GM19397 (cell line): ENCODE results near the gene TOMM6.
"Not testable (repeated sequence)": the region's sequence is repeated elsewhere in the genome, so short reads cannot be mapped to it uniquely, and the experiment has no call there.

Experiments
- ATAC-seq: cut with Tn5 transposase; IDR thresholded peaks from one replicate; pipeline ENCODE4 v1.9.1; 2021; ENCODE audit warnings: mild to moderate bottlenecking, moderate library complexity; ENCODE audit not compliant: unreplicated experiment

TOMM6 gene

GRCh38 chr6:41759905-41760579, 27.5 kb upstream of the TOMM6 start:
- no peak for ATAC-seq

DNA sequence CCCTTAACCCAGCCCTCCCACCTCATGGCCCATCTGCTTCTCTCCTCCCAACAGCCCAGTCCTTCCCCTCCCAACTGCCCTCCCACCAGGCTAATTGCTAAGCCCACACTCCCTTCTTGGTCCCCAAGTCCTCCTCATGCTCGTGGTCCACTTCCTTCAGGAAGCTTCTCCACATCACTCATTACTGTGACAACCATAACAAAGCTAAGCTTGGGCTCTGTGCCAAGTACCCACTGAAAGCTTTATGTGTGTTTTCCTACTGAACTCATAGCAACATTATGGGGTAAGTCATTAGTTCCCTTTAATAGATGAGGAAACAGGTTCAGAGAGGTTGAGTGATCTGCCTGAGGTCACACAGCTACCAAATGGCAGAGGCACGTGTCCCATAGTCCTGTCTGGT, 24.0 kb upstream of the TOMM6 start:
- no peak for ATAC-seq

DNA sequence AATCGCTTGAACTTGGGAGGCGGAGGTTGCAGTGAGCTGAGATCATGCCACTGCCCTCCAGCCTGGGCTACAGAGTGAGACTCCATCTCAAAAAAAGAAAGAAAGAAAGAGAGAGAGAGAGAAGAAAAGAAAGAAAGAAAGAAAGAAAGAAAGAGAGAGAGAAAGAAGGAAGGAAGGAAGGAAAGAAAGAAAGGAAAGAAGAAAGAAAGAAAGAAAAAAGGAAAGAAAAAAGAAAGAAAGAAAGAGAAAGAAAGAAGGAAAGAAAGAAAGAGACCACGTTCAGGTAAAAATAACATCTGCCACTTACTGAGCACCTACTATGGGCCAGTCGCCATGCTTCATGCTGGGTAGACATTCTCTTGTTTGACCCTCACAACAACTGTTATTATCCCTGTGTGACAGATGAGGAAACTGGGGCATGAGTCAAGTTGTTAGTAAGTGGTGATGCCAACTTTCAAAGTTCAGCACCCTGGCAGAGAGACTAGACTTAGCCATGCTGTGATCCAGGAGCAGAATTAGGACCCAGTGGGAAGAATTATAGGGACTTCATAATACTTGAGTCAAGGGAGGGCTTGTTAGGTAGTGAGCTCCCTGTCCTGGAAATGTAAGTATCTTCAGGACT, 21.3 kb upstream of the TOMM6 start:
- ATAC-seq = not testable (repeated sequence)

DNA sequence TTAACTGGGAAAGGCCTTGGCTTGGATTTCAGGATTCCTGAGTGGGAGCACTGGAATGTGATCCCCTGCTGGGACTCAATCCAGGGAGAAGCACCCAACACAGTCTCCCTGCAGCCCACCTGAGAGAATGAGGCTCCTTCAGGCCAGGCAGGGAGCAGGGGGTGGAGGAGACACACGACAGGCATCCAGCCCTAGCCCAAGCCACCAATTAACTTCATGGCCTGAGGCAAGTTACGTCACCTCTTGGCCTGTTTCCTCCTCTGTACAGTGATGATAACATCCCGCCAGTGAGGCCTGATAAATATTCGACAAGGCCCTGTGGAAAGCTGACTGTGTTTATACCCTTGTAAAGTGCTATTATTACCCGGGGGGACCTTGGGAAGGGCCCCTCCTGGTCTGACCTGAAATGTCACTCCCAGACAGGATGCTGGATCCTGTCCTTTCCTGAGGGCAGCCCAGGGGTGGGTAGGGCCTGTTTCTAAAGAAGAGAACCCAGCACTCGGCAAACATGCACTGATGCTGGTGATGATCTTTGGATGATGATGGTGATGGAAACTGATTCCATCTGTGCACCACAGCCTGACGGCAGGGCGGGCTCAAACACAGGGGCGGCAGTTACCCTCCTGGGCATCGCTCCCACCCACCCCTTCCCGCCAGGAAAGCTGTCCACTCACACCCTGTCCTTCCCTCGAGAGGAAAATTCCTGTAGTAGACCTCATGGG, 20.2 kb upstream of the TOMM6 start:
- ATAC-seq = no peak

- no peak for ATAC-seq
Observed at GRCh38 chr6:41768545-41769308, 18.8 kb upstream of the TOMM6 start.

GRCh38 chr6:41769376-41769775, 18.1 kb upstream of the TOMM6 start:
- ATAC-seq = no peak

- no peak for ATAC-seq
Observed at GRCh38 chr6:41770381-41771057, 17.0 kb upstream of the TOMM6 start.

DNA sequence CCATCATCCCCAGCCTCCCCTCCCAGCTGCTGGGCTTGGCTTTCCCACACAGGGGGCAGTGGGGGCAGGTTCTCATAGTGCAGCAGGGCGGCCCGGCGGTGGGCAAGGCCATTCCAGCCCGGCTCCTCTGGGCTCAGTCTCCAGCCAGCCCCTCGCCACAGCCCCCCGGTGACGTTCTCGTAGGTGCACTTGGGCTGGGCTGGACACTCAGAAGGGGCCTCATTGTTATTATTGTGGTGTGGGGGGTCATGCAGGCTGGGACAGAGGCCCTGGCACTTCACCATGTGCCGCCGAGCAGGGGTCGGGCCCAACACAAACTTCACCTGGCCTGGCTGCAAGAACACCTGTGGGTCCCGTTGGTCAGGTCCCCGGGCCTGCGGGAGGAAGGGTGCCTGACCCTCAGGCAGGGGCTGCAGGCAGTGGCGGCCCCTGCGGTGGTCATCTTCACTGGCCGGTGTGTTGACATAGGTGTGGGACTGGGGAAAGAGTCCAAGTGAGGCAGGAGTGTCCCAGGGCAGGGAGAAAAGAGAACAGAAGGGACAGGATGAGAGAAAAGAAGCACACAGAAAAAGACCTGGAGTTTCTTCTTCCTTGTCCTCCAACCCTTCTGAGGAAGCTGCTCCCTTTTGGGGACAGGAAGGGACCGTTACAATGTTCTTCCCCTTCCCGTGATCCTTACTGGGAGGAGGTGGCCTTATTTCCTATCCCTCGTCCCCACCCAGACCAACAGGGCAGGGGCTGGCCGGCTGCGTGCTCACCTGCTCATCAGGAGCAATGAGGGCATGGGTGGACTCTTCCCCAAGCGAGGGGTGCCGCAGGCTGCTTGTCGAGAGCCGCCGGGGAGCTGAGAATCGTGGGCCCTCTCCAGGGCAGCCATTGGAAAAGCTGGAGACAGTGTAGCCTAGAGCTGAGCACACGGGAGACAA, 16.2 kb upstream of the TOMM6 start:
- no peak for ATAC-seq

DNA sequence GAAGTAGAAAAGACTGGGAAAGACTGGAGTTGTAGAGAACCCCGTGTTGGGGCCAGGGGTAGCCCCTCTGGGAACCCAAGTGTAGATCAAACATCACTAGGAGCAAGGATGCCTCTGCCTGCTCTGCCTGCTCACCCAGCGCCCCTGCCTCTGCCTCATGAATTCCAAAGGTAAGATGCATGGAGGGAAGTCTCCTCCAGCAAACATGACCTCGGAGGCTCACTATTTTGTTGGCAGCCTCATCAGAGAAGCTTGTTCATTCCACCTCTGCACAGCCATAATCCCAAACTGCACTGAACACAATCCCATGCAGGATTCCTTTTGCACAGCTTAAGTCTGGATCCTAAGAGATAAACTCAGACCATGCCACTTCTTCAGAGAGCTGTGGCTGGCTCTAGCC, 12.7 kb upstream of the TOMM6 start:
- no peak for ATAC-seq

DNA sequence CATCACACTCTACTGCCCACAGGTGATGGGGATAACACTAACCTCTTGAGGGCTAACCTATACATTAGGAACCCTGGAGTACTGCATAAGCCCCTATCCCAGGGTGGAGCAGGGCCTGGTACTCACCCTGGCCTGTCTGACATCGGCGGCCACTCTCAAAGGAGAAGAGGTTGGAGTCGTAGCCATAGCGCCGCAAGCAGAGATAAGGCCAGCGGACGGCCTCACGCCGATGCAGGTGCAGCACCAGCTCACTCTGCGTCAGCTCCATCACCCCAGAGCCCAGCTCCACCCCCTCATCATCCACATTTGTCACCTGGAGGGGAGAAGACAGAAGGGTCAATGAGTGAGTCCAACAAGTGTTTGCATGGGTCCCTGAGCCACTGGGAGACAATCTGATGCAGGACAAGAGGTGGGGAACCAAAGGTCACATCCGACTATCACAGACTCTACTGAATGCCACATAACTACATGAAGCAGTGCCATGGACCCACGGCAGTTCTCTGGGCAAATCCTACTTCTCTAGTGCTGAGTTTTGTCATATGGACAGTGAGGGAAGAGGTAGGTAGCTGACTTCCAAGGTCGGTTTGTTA, 12.1 kb upstream of the TOMM6 start:
- no peak for ATAC-seq

DNA sequence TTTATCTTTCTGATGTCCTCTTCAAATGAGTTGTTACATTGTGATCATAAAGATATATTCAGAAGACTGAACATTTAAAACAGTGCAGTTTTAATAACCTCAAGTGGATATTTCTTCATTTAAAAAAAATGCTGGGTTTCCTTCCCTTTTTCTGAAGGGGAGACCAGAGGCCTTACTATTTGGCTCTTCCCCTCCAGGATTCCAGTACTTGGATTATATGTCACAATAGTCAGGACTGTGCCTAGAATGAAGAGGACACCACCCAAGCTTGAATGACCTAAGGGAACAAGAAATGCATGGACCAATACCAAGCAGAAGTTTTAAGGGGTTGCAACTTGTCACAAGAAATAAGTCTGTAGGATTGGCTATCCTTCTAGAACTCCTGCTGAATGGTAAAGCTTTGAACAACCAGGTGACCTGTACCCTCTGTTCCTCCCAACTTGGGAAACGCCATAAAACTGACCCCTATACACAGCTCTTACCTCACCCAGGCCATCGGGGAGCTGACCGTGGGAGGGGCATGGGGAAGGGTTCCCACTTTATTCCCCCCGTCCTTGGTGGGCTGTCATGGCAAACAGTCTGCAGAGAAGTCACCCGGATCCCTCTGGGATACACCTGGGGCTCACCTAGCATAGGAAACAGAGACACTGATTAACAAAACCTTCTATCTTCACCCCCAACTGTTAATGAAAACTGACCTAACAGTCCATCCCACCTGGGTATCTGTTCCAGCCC, 9.8 kb upstream of the TOMM6 start:
- ATAC-seq = no peak

DNA sequence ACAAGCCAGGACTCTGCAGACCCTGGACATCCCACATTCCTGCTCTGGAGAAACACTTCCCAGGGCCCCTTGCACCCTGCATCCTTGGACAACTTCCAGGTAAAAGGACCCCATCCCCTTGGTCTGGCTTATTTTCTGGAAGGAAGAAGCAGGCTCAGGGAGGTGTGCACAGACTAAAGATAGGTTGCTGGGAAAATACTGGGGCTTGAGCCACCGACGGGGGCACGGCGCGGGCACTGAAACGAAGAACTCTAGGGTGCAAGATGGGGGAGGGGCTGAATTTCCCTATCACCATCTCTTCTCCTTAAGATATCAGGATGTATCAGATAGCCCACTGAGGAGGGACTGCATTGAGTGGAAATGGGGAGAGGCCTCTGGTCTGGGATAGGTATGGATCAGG, 8.6 kb upstream of the TOMM6 start:
- ATAC-seq = no peak

DNA sequence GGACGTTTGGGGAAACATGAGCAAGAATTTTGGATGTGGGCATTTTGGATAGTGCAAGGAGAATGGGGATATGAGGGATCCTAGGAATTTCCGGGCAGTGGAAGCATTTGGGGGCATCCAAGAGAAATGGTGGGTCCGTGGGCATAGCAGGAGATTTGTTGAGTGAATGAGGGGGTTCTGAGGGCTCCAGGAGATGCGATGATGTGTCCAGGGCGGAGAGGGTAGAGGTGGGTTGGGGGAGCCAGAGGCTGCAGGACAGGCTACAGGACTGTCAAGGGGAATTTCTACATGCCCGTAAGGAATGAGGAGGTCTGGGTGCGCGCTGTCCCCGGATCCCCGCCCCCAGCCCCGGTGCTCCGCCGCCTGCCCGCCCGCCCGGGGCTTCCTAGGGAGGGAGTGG, 8.2 kb upstream of the TOMM6 start:
- no peak for ATAC-seq

DNA sequence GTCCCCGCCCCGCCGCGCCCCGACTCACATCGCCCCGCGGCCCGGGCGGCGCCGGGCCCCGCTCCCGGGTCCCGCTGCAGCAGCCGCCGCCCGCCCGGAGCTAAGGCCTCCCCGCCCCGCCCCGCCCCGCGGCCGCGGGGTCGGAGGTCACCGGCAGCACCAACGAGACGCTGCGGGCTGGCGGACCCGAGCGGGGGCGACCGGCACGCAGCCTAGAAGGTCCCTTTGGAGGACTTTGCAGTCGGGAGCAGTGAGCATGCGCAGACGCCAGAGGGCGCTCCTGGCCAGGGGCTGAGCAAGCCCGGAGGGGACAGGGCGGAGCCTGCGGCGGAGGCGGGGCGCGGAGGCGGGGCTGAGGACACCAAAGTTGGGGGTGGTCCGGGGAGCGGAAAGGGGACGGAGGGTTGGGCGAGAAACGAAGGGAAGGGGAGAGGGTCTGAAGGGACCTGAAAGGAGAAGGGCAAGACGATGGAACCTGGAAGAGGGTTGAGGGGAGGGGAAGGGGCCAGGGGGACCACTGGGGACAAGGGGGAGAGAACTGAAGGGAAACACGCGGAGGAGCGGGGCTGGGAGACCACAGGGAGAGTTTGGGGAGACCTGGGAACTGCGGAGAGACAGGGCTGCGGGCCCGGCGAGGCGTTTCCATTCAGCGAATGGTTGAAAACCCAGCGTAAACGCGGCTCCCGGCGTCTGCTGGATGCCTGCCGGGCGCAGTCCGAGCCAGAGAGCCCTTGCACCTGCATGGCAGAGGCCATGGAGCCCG, 7.5 kb upstream of the TOMM6 start, which contains the start of gene FRS3:
TSS of gene FRS3 (minus strand) at position 113 of the 763 bp plus-strand sequence. CDS start 2,913 bp downstream, outside the sequence.
- peak; percentile 96 for ATAC-seq

DNA sequence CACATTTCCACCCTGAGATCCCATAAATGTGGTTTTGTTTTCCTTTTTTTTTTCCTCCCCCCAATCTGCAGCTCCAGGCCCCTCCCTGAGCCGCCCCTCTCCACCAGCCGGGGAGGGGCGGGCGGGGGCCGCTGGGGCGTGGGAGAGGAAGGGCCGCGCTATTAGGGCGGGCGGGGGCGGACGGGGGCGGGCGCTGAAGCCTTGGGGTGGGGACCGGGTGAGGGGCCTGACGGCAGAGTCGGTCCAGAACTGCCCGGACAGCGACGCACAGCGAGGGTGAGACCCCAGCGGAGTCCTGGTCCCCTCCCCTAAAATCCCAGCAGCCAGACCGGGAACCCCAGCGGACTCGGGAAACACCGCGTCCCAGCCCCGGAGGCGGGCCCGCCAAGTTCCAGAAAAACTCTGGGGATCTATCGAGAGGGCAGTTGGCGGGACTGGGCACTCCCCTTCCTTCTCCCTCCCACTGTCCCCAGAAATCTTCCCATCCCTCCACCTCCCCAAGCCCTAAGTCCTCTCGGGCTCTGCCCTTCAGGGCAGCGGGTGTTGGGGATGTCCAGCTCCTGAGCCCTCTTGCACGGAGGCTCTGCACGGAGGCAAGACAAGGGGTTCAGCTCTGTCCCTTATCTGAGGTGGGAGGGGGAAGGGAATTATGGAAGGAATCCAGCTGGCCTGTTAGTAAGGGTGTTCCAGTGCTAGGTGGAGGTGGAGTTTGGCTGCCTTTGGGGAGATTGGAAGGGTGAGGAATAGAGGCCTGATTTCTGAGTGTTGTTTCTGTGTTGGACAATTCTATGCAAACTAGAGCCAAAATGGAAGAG, 6.7 kb upstream of the TOMM6 start, which contains the start of gene PRICKLE4:
TSS of gene PRICKLE4 (plus strand) at position 232 of the 815 bp plus-strand sequence. CDS start 2,692 bp downstream, outside the sequence.
- no peak for ATAC-seq

DNA sequence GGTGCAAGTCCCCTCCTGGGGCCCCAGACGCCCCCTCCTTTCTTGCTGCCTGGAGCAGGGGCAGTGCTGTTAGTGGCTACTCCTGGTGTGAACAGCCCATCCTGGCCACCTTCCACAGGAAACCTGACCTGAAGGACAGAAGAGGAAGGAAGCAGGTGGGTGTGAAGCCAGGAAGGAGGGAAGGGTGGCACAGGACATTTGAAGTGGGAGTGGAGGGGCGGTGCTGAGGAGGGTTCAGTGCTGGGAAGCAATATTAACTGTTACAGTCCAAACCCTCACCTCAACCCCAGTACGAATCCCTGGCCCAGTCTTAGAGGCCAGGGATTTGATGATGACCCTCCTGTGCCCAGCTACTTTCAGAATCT, 6.1 kb upstream of the TOMM6 start:
- no peak for ATAC-seq
